Measurements from ENCODE around the gene ENPP1. TPM values are rescaled to one million over a fixed set of nuclear protein-coding genes. Genes with fewer than 3 reads are reported as not detected.

Gene ENPP1
- total and polyA plus RNA-seq, 11 donors, result 0.60 to 4.2 (median 1.6) TPM

GRCh38 chr6:131844243-131844841 is 36.5 kb downstream of the ENPP1 start:
- no peak for TF ChIP-seq CTCF (IDR thresholded peaks at IDR 0.05)
- Histone ChIP-seq H3K4me1 (no peaks in the 10 kb centered on the region), H3K4me3 (no peak overlapping the region), H3K27me3 (no peaks in the 10 kb centered on the region), H3K36me3 (no peaks in the 10 kb centered on the region), H3K27ac (no peak overlapping the region), H3K9me3 (no peaks in the 10 kb centered on the region)
- DNase-seq, result no peak
- ATAC-seq, result no peak
- 88 to 93% (median 90%) methylated on average over 3 of the region's 3 CpGs for WGBS, 4 donors
- intact Hi-C loops (cut with DNase I), result no loop called here

- H3K36me3 ChIP-seq, result no peaks in the 10 kb centered on the region
- DNase-seq, result no peak
- H3K4me1 ChIP-seq, result no peaks in the 10 kb centered on the region
- ATAC-seq, result no peak
- WGBS, 4 donors, result 80 to 89% (median 84%) methylated on average over 7 of the region's 7 CpGs
- H3K27me3 ChIP-seq, result no peaks in the 10 kb centered on the region
- no peak overlapping the region for H3K4me3 ChIP-seq
- H3K27ac ChIP-seq, result no peak overlapping the region
- no peaks in the 10 kb centered on the region for H3K9me3 ChIP-seq
- intact Hi-C loops (cut with DNase I), result no loop called here
- TF ChIP-seq CTCF (IDR thresholded peaks at IDR 0.05) (no peak), POLR2A (IDR thresholded peaks at IDR 0.05) (no peak)
Observed at GRCh38 chr6:131846023-131846663, 38.3 kb downstream of the ENPP1 start.

- intact Hi-C loops (cut with DNase I), result no loop called here
Observed at GRCh38 chr6:131846905-131847304, 39.1 kb downstream of the ENPP1 start.

GRCh38 chr6:131849799-131850198 is 42.0 kb downstream of the ENPP1 start:
- TF ChIP-seq CTCF (IDR thresholded peaks at IDR 0.05) (no peak), POLR2A (IDR thresholded peaks at IDR 0.05) (no peak)
- no peak for DNase-seq
- no peaks in the 10 kb centered on the region for H3K9me3 ChIP-seq
- no peaks in the 10 kb centered on the region for H3K27me3 ChIP-seq
- no peaks in the 10 kb centered on the region for H3K36me3 ChIP-seq
- WGBS, 4 donors, result 88 to 92% (median 90%) methylated on average over 6 of the region's 6 CpGs
- H3K4me3 ChIP-seq, result no peak overlapping the region
- ATAC-seq, result no peak
- no peaks in the 10 kb centered on the region for H3K4me1 ChIP-seq
- no peak overlapping the region for H3K27ac ChIP-seq
- intact Hi-C loops (cut with DNase I), result no loop called here

More at GRCh38 chr6:131846905-131847304, 39.1 kb downstream of the ENPP1 start:
- WGBS, 4 donors, result 83 to 88% (median 86%) methylated on average over 2 of the region's 2 CpGs
- Histone ChIP-seq H3K9me3 (no peaks in the 10 kb centered on the region), H3K4me3 (no peak overlapping the region), H3K27ac (no peak overlapping the region), H3K27me3 (no peaks in the 10 kb centered on the region), H3K4me1 (no peaks in the 10 kb centered on the region), H3K36me3 (no peaks in the 10 kb centered on the region)
- TF ChIP-seq CTCF (IDR thresholded peaks at IDR 0.05) (no peak), POLR2A (IDR thresholded peaks at IDR 0.05) (no peak)
- DNase-seq (no peak), ATAC-seq (no peak)

All from heart left ventricle (tissue), 16 donors.